Neural progenitor cell (in vitro differentiated cells): Measurements from ENCODE around the gene CHIT1. TPM values are rescaled to one million over a fixed set of nuclear protein-coding genes. Genes with fewer than 3 reads are reported as not detected.

ENCODE experiments used
- DNase-seq: peaks from one replicate; pipeline ENCODE4 v3.0.0-alpha.2; 2016; ENCODE audit warnings: low spot score
- H2AFZ ChIP-seq: fragments of 200-600 bp; sonication (generic); replicated peaks from 2 replicates; pipeline ENCODE4 v1.6.1; 2016; ENCODE audit warnings: antibody characterized with exemption
- H3F3A ChIP-seq: fragments of 200-600 bp; sonication (generic); 2 replicates; pipeline ENCODE4 v1.6.1; 2016; ENCODE audit warnings: antibody characterized with exemption, low read depth
- H3K27ac ChIP-seq: fragments of 200-600 bp; sonication (generic); 2 replicates; pipeline ENCODE4 v1.5.1; 2016; ENCODE audit warnings: mild to moderate bottlenecking
- H3K27me3 ChIP-seq: fragments of 200-600 bp; sonication (generic); 2 replicates; pipeline ENCODE4 v1.6.1; 2016; ENCODE audit warnings: mild to moderate bottlenecking, moderate library complexity
- H3K36me3 ChIP-seq: fragments of 200-600 bp; sonication (generic); 2 replicates; pipeline ENCODE4 v1.5.1; 2016
- H3K4me1 ChIP-seq: fragments of 200-600 bp; sonication (generic); 2 replicates; pipeline ENCODE4 v1.6.1; 2016; ENCODE audit warnings: mixed run types
- H3K4me2 ChIP-seq: fragments of 200-600 bp; sonication (generic); 2 replicates; pipeline ENCODE4 v1.6.1; 2016
- H3K4me3 ChIP-seq: fragments of 200-600 bp; sonication (generic); 2 replicates; pipeline ENCODE4 v1.5.1; 2016
- H3K79me2 ChIP-seq: fragments of 200-600 bp; sonication (generic); 2 replicates; pipeline ENCODE4 v1.6.1; 2016; ENCODE audit warnings: low read depth
- H3K9ac ChIP-seq: fragments of 200-600 bp; sonication (generic); 2 replicates; pipeline ENCODE4 v1.6.1; 2016
- H3K9me3 ChIP-seq: fragments of 200-600 bp; sonication (generic); 2 replicates; pipeline ENCODE4 v1.5.1; 2016; ENCODE audit warnings: low read depth
- H4K20me1 ChIP-seq: fragments of 200-600 bp; sonication (generic); 2 replicates; pipeline ENCODE4 v1.6.1; 2016; ENCODE audit warnings: low read depth
- H3K27ac Mint-ChIP-seq: 3 replicates; pipeline ENCODE4 v1.8.0; 2021; ENCODE audit warnings: mixed read lengths
- H3K27me3 Mint-ChIP-seq: 2 replicates; pipeline ENCODE4 v1.8.0; 2022; ENCODE audit warnings: low read depth, mild to moderate bottlenecking, inconsistent platforms, moderate library complexity, mixed read lengths; ENCODE audit not compliant: insufficient read depth
- H3K36me3 Mint-ChIP-seq: 3 replicates; pipeline ENCODE4 v1.8.0; 2021; ENCODE audit warnings: mixed read lengths
- H3K4me1 Mint-ChIP-seq: 3 replicates; pipeline ENCODE4 v1.8.0; 2021; ENCODE audit warnings: mixed read lengths
- H3K4me3 Mint-ChIP-seq: 3 replicates; pipeline ENCODE4 v1.8.0; 2021; ENCODE audit warnings: mild to moderate bottlenecking, moderate library complexity, mixed read lengths
- H3K9me3 Mint-ChIP-seq: 3 replicates; pipeline ENCODE4 v1.8.0; 2020; ENCODE audit warnings: mixed read lengths
- CTCF ChIP-seq: fragments of 200-600 bp; sonication (generic); IDR thresholded peaks from 2 replicates; pipeline ENCODE4 v1.5.1; 2017; ENCODE audit warnings: antibody characterized with exemption, mild to moderate bottlenecking
- EZH2 ChIP-seq: fragments of 200-600 bp; sonication (generic); IDR thresholded peaks from 2 replicates; pipeline ENCODE4 v1.6.1; 2017; ENCODE audit warnings: antibody characterized with exemption, mild to moderate bottlenecking, moderate library complexity
- EZH2phosphoT487 ChIP-seq: fragments of 200-600 bp; sonication (generic); IDR thresholded peaks from 2 replicates; pipeline ENCODE4 v1.6.1; 2017; ENCODE audit warnings: antibody characterized with exemption
- total RNA-seq: library from RNA; depleted of rRNA; stranded (reverse); fragments of >200 nt; gene quantifications from 2 replicates; pipeline ENCODE4 v1.2.3, GENCODE V29; 2015; ENCODE audit warnings: low replicate concordance

The CHIT1 gene
- total RNA-seq, 1 donor from 2014 or later: 0.11 TPM

- H3K9me3 Mint-ChIP-seq: no peaks in the 10 kb centered on the region
- peak overlapping the region; percentile 46 for H3K4me2 ChIP-seq
- no peak overlapping the region for H2AFZ ChIP-seq
- no peaks in the 10 kb centered on the region for H4K20me1 ChIP-seq
- no peak overlapping the region for H3K9ac ChIP-seq
- peaks cover 34% of the 10 kb centered on the region for H3F3A ChIP-seq
- H3K4me1 ChIP-seq: peaks cover 47% of the 10 kb centered on the region
- H3K4me1 Mint-ChIP-seq: peaks cover 58% of the 10 kb centered on the region
- peak; percentile 48 for DNase-seq
- H3K27me3 Mint-ChIP-seq: peaks cover 12% of the 10 kb centered on the region
- no peaks in the 10 kb centered on the region for H3K79me2 ChIP-seq
- no peaks in the 10 kb centered on the region for H3K36me3 ChIP-seq
- H3K36me3 Mint-ChIP-seq: no peaks in the 10 kb centered on the region
- no peak overlapping the region for H3K4me3 Mint-ChIP-seq
- no peaks in the 10 kb centered on the region for H3K27me3 ChIP-seq
- no peaks in the 10 kb centered on the region for H3K9me3 ChIP-seq
- peak overlapping the region; percentile 95 for H3K27ac Mint-ChIP-seq
- no peak overlapping the region for H3K4me3 ChIP-seq
- TF ChIP-seq CTCF: no peak
- TF ChIP-seq EZH2: no peak
- TF ChIP-seq EZH2phosphoT487: no peak
- H3K27ac ChIP-seq: peak overlapping the region; percentile 39
These were observed 50.4 kb downstream of the CHIT1 start for GRCh38 chr1:203178821-203179666.

- no peaks in the 10 kb centered on the region for H3K36me3 ChIP-seq
- H3F3A ChIP-seq: peaks cover 34% of the 10 kb centered on the region
- no peaks in the 10 kb centered on the region for H4K20me1 ChIP-seq
- Mint-ChIP-seq H3K27me3 (peaks cover 12% of the 10 kb centered on the region), H3K9me3 (no peaks in the 10 kb centered on the region), H3K4me1 (peaks cover 64% of the 10 kb centered on the region), H3K4me3 (peak overlapping the region; percentile 42), H3K36me3 (no peaks in the 10 kb centered on the region), H3K27ac (peak overlapping the region; percentile 95)
- H2AFZ ChIP-seq: no peak overlapping the region
- DNase-seq: peak; percentile 89
- peak overlapping the region; percentile 71 for H3K27ac ChIP-seq
- H3K4me2 ChIP-seq: peak overlapping the region; percentile 46
- H3K4me1 ChIP-seq: peaks cover 47% of the 10 kb centered on the region
- no peaks in the 10 kb centered on the region for H3K27me3 ChIP-seq
- H3K79me2 ChIP-seq: no peaks in the 10 kb centered on the region
- no peak overlapping the region for H3K9ac ChIP-seq
- TF ChIP-seq EZH2: no peak
- TF ChIP-seq EZH2phosphoT487: no peak
- TF ChIP-seq CTCF: no peak
- H3K4me3 ChIP-seq: no peak overlapping the region
- H3K9me3 ChIP-seq: no peaks in the 10 kb centered on the region
These were observed 51.4 kb downstream of the CHIT1 start for GRCh38 chr1:203178083-203178482.

GRCh38 chr1:203177470-203178039 lies 51.9 kb downstream of the CHIT1 start:
- Mint-ChIP-seq H3K9me3 (no peaks in the 10 kb centered on the region), H3K27me3 (peaks cover 12% of the 10 kb centered on the region), H3K4me1 (peaks cover 60% of the 10 kb centered on the region), H3K4me3 (peak overlapping the region; percentile 42), H3K36me3 (no peaks in the 10 kb centered on the region), H3K27ac (peak overlapping the region; percentile 95)
- peak overlapping the region; percentile 71 for H3K27ac ChIP-seq
- H3K4me1 ChIP-seq: peaks cover 50% of the 10 kb centered on the region
- H2AFZ ChIP-seq: no peak overlapping the region
- peak overlapping the region; percentile 46 for H3K4me2 ChIP-seq
- H3K9ac ChIP-seq: no peak overlapping the region
- H3K36me3 ChIP-seq: no peaks in the 10 kb centered on the region
- H3K79me2 ChIP-seq: no peaks in the 10 kb centered on the region
- H3K4me3 ChIP-seq: no peak overlapping the region
- H4K20me1 ChIP-seq: no peaks in the 10 kb centered on the region
- TF ChIP-seq EZH2 (no peak), CTCF (no peak), EZH2phosphoT487 (no peak)
- H3K27me3 ChIP-seq: no peaks in the 10 kb centered on the region
- peaks cover 33% of the 10 kb centered on the region for H3F3A ChIP-seq
- no peaks in the 10 kb centered on the region for H3K9me3 ChIP-seq
- DNase-seq: peak; percentile 42
